Measurements from ENCODE around the gene STRBP. TPM values are rescaled to one million over a fixed set of nuclear protein-coding genes. Genes with fewer than 3 reads are reported as not detected.

STRBP gene
- total RNA-seq, 2 donors from 2014 or later = 77.2 to 83.3 TPM

GRCh38 chr9:123111427-123112014 is 156.9 kb downstream of the STRBP start:
- WGBS, 2 experiments (ENCODE audit: insufficient coverage in 1 of 2, insufficient read length in 1 of 2) = 92 to 99% methylated on average over 6 to 8 of the region's 8 CpGs
- no peak overlapping the region for H3K9ac ChIP-seq (ENCODE audit: extremely low read depth, low read length, poor library complexity, severe bottlenecking)
- no peak overlapping the region for H3K4me3 Mint-ChIP-seq
- TF ChIP-seq, protein P1, sequence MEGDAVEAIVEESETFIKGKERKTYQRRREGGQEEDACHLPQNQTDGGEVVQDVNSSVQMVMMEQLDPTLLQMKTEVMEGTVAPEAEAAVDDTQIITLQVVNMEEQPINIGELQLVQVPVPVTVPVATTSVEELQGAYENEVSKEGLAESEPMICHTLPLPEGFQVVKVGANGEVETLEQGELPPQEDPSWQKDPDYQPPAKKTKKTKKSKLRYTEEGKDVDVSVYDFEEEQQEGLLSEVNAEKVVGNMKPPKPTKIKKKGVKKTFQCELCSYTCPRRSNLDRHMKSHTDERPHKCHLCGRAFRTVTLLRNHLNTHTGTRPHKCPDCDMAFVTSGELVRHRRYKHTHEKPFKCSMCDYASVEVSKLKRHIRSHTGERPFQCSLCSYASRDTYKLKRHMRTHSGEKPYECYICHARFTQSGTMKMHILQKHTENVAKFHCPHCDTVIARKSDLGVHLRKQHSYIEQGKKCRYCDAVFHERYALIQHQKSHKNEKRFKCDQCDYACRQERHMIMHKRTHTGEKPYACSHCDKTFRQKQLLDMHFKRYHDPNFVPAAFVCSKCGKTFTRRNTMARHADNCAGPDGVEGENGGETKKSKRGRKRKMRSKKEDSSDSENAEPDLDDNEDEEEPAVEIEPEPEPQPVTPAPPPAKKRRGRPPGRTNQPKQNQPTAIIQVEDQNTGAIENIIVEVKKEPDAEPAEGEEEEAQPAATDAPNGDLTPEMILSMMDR (conservative IDR thresholded peaks at IDR 0.05) = no peak
- H3K9me3 ChIP-seq (ENCODE audit: control insufficient read depth, low read length) = no peaks in the 10 kb centered on the region
- no peak overlapping the region for H3K4me3 ChIP-seq (ENCODE audit: low read length)
- H3K4me1 Mint-ChIP-seq = peaks cover 10% of the 10 kb centered on the region
- DNase-seq = no peak
- no peaks in the 10 kb centered on the region for H3K27me3 ChIP-seq (ENCODE audit: control insufficient read depth, insufficient read depth, low read length, poor library complexity, severe bottlenecking)
- no peaks in the 10 kb centered on the region for H3K27me3 Mint-ChIP-seq (ENCODE audit: insufficient read depth)
- peaks cover 34% of the 10 kb centered on the region for H3K36me3 Mint-ChIP-seq (ENCODE audit: low read depth)
- H3K4me1 ChIP-seq (ENCODE audit: control insufficient read depth, insufficient read depth, low read length) = no peaks in the 10 kb centered on the region
- H3K36me3 ChIP-seq (ENCODE audit: control insufficient read depth, insufficient read depth, low read length) = peaks cover 55% of the 10 kb centered on the region
- no peaks in the 10 kb centered on the region for H3K9me3 Mint-ChIP-seq
- H3K27ac ChIP-seq (ENCODE audit: low read depth, low read length) = peak overlapping the region; percentile 49
- no peak overlapping the region for H3K27ac Mint-ChIP-seq

- TF ChIP-seq, protein P1 (conservative IDR thresholded peaks at IDR 0.05) = no peak
- H3K27me3 Mint-ChIP-seq (ENCODE audit: insufficient read depth) = no peaks in the 10 kb centered on the region
- Histone ChIP-seq H3K4me3 (ENCODE audit: low read length) (no peak overlapping the region), H3K36me3 (ENCODE audit: control insufficient read depth, insufficient read depth, low read length) (peaks cover 61% of the 10 kb centered on the region), H3K9me3 (ENCODE audit: control insufficient read depth, low read length) (no peaks in the 10 kb centered on the region), H3K27ac (ENCODE audit: low read depth, low read length) (no peak overlapping the region), H3K4me1 (ENCODE audit: control insufficient read depth, insufficient read depth, low read length) (no peaks in the 10 kb centered on the region), H3K9ac (ENCODE audit: extremely low read depth, low read length, poor library complexity, severe bottlenecking) (no peak overlapping the region), H3K27me3 (ENCODE audit: control insufficient read depth, insufficient read depth, low read length, poor library complexity, severe bottlenecking) (no peaks in the 10 kb centered on the region)
- no peaks in the 10 kb centered on the region for H3K9me3 Mint-ChIP-seq
- H3K4me1 Mint-ChIP-seq = peaks cover 10% of the 10 kb centered on the region
- peaks cover 25% of the 10 kb centered on the region for H3K36me3 Mint-ChIP-seq (ENCODE audit: low read depth)
- no peak overlapping the region for H3K27ac Mint-ChIP-seq
- no peak overlapping the region for H3K4me3 Mint-ChIP-seq
- no peak for DNase-seq
- WGBS, 2 experiments (ENCODE audit: insufficient coverage in 1 of 2, insufficient read length in 1 of 2) = 92 to 100% methylated on average over 9 to 14 of the region's 15 CpGs
These were observed 158.7 kb downstream of the STRBP start for GRCh38 chr9:123109540-123110279.

DNA sequence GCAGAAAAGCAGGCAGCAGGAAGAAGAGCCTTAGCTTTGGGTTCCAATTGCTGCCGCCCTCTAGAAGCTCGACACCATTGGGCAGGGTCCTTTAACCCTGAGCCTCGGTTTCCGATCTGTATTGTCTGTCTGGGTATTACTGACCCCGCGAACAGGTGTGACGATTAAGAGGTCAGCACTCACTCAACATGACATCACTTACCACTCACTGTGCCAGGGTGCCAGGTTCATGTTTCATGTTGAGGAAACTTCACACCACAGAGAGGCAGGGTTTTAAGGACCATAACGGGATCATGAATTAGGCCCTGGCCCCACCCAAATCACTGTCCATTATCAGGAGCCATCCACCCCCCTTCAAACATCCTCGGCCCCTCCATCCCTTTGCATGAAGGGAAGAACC is 159.4 kb downstream of the STRBP start:
- WGBS, 2 experiments (ENCODE audit: insufficient coverage in 1 of 2, insufficient read length in 1 of 2) = 96 to 97% methylated on average over 7 to 9 of the region's 9 CpGs
- peaks cover 28% of the 10 kb centered on the region for H3K36me3 Mint-ChIP-seq (ENCODE audit: low read depth)
- peaks cover 62% of the 10 kb centered on the region for H3K36me3 ChIP-seq (ENCODE audit: control insufficient read depth, insufficient read depth, low read length)
- H3K4me1 Mint-ChIP-seq = peaks cover 10% of the 10 kb centered on the region
- DNase-seq = no peak
- TF ChIP-seq, protein P1 (conservative IDR thresholded peaks at IDR 0.05) = no peak
- H3K4me1 ChIP-seq (ENCODE audit: control insufficient read depth, insufficient read depth, low read length) = no peaks in the 10 kb centered on the region
- no peak overlapping the region for H3K4me3 ChIP-seq (ENCODE audit: low read length)
- no peaks in the 10 kb centered on the region for H3K9me3 Mint-ChIP-seq
- H3K9ac ChIP-seq (ENCODE audit: extremely low read depth, low read length, poor library complexity, severe bottlenecking) = no peak overlapping the region
- H3K27me3 ChIP-seq (ENCODE audit: control insufficient read depth, insufficient read depth, low read length, poor library complexity, severe bottlenecking) = no peaks in the 10 kb centered on the region
- no peak overlapping the region for H3K27ac Mint-ChIP-seq
- H3K9me3 ChIP-seq (ENCODE audit: control insufficient read depth, low read length) = no peaks in the 10 kb centered on the region
- H3K4me3 Mint-ChIP-seq = no peak overlapping the region
- no peaks in the 10 kb centered on the region for H3K27me3 Mint-ChIP-seq (ENCODE audit: insufficient read depth)
- H3K27ac ChIP-seq (ENCODE audit: low read depth, low read length) = no peak overlapping the region
